GM10266 (cell line): ENCODE results near the gene CNGB1.
"Not testable (repeated sequence)": the region's sequence is repeated elsewhere in the genome, so short reads cannot be mapped to it uniquely, and the experiment has no call there.

Experiments
- DNase-seq: peaks from one replicate; pipeline ENCODE4 v3.0.0; 2012; ENCODE audit errors: extremely low spot score
- TF ChIP-seq, protein P1 (sequence below): IDR thresholded peaks from 2 replicates; pipeline ENCODE4 v1.5.1; 2012; ENCODE audit warnings: mild to moderate bottlenecking, low read depth; ENCODE audit not compliant: control insufficient read depth, insufficient read depth; ENCODE audit errors: missing control alignments

Gene CNGB1

DNA sequence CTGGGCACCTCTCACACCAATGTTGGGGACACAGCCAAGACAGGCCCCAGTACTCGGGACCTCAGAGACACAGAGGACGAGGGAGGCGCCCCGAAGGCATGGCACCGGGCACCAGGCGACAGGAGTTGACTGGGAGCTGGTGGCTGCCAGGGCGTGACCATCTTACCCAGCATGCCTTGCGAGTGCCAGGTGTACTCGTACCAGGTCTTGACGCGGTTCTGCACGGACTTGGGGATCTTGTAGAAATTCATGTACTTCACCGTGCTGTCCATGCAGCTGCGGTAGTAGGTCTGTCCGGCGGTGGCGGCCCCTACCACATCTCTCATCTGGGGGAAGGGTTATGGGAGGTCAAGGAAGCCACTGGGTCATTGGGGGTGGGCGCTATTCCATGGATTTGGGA is 67.3 kb downstream of the CNGB1 start:
- no peak for DNase-seq
- TF ChIP-seq, protein P1, sequence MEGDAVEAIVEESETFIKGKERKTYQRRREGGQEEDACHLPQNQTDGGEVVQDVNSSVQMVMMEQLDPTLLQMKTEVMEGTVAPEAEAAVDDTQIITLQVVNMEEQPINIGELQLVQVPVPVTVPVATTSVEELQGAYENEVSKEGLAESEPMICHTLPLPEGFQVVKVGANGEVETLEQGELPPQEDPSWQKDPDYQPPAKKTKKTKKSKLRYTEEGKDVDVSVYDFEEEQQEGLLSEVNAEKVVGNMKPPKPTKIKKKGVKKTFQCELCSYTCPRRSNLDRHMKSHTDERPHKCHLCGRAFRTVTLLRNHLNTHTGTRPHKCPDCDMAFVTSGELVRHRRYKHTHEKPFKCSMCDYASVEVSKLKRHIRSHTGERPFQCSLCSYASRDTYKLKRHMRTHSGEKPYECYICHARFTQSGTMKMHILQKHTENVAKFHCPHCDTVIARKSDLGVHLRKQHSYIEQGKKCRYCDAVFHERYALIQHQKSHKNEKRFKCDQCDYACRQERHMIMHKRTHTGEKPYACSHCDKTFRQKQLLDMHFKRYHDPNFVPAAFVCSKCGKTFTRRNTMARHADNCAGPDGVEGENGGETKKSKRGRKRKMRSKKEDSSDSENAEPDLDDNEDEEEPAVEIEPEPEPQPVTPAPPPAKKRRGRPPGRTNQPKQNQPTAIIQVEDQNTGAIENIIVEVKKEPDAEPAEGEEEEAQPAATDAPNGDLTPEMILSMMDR: no peak

DNA sequence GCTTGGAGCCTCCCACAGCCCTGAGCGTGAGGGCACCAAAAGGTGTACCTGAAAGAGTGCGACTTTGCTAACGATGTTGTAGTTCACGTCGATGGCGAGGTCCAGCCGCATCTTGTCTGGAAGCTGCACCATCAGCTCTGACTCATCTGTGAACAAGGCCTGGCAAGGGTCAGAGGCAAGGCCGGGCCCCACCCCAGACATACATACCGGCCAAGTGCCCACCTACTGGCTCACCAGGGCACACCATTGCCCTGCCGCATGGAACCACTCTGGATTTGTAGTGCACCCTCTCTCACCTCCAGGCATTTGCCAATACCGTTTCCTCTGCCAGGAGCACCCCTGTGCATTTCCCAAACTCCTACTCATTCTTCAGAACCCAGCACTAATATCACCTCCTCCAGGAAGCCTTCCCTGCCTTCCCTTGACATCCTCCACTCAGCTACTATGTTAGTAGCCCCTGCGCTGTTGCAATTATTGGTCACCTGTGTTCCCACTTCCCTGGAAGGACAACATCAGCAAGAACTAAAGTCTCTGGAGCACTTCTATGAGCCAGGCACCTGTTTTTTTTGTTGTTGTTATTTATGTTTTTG is 69.4 kb downstream of the CNGB1 start:
- no peak for DNase-seq
- TF ChIP-seq, protein P1: no peak

DNA sequence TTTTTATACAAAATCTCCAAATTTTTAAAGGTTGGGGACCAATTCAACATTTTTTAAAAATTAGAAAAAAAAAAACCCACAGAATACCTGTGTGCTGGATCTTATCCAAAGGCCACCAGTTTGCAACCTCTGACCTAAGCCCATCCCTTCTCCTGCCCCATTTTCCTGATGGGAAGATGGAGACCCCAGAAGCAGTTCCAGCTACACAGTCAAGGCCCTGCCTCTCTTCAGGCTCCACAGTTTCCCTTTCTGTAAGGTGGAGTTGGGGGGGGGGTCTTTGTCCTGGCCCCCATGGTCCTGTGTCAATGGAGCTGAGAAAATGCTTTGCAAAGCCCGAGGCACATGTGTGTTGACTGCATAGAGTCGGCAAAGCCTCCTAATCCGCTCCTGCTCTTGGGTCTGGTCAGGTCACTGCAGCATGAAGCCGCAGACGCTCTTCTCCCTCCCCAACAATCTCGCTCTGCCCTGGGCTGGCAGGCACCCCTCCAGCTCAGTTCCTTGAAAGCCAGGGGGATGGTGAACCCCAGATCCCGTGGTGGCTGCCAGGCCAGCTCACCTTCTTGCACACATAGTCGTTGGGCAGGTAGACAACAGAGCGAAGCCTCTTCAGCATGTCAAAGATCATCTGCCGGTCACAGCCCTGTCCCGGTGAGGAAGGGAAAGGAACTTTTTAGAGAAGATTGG is 70.0 kb downstream of the CNGB1 start:
- no peak for DNase-seq
- TF ChIP-seq, protein P1: no peak

DNA sequence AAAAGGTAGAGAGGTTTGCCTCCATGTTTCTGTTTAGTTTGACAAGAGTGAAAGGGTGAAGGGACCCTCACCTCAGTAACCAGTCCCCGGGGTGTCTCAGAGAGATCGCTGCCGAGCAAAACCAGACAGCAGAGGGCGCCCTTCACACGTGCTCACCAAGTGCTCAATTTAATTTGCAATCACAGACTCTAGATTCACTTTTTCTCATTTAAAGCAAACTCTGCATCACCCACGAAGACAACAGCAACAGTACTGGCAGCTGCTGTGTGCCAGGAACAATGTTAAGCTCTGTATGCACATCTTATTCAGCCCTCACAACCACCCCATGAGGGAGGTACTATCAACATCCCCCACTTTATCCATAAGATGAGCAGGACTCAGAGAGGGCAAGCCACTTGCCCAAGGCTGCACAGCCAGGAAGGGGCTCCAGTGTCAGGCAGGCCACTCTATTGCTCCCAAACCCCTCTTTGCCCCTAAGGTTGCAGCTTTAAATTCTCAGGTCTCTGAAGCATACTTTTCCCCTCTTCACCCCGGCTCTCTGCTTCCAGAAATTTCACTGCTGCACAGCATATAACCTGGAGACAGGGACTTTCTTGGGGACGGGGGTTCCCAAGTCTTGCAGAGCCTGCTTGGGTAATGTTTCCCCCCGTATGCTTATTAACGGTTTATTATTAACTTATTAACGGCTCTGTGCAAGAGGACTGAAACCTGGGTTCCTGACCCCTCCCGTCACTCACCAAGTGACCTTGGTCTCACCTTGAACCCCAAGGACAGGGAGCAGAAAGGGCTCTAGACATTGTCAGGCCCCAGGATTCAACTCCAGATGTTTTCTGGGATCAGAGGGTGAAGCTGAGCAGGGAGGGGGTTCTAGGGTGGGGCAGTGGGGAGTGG is 70.9 kb downstream of the CNGB1 start:
- TF ChIP-seq, protein P1: peak; percentile 84
- peak; percentile 74 for DNase-seq

DNA sequence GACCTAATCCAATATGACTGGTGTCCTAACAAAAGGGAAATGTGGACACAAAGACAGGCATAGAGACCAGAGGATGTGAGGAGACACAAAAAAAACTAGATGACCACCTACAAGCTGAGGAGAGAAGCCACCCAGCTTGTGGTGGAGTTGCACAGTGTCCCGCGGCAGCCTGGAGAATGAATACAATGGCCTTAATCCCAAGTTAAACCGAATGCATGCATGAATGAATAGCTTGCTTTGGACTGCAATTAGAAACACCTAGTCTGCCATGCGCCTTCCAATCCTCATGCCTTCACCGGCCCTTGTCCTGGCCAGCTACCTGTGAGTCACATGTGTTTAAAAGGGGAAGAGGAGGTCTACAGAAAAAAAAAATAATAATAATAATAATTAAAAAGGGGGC is 72.0 kb downstream of the CNGB1 start:
- TF ChIP-seq, protein P1: no peak
- DNase-seq: no peak

DNA sequence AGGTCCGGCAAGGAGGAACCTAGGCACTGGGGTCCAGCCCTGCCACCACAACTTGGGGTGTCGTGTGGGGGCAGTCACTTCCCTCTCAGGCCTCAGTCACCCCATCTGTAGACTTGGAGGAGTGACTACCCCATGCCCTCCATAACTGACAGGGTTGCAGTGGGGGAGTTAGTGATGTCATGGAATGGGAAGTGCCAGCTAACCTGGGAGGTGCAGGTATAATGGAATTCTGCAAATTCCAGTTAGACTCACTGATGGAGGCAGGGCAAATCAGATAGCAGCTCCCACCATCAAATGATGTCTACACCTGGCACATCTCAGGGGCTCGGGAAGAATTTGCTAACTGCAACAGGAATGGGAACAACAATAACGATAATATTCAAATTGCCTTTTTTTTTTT is 72.9 kb downstream of the CNGB1 start:
- no peak for DNase-seq
- TF ChIP-seq, protein P1: no peak

DNA sequence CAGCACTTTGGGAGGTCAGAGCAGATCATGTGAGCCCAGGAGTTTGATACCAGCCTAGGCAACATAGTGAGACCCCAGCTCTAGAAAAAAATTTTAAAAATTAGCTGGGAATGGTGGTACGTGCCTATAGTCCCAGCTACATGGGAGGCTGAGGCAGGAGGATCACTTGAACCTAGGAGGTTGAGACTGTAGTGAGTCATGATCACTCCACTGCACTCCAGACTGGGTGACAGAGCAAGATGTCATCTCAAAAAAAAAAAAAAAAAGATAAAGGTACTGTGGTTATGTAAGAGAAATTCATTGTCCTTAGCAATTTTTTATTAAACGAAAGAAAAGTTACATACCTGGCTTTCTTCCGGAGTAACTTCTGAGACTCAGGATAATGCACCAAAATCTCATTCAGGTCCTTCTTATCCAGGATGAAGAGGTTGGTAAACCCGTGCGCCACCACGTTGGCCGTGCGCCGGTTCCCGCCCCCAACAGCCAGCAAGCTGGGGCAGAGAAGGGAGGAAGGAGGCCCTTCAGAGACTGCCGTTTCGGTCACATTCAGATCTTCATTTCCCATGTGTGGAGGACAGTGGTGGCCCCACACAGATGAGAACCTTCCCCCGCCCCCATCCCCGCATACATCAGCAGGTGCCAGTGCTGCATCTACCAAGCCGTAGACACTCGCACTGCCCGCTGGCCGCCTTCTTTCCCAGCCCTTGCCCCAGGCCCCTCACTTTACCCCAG is 73.7 kb downstream of the CNGB1 start:
- TF ChIP-seq, protein P1: no peak

DNA sequence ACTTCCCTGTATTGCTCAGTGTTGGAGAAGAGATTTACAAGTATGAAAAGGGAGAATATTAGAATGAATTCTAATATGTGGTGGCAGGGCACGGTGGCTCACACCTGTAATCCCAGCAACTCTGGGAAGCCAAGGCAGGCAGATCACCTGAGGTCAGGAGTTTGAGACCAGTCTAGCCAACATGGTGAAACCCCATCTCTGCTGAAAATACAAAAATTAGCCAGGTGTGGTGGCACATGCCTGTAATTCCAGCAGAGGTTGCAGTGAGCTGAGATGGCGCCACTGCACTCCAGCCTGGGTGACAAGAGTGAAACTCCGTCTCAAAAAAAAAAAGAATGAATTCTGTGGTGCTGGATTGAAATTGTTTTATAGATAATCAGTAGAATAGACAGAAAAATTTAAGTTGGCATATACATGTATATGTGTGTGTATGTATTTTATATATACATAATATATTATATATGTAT is 75.8 kb downstream of the CNGB1 start:
- not testable (repeated sequence) for DNase-seq

More for the DNA sequence above, 73.7 kb downstream of the CNGB1 start:
- DNase-seq: no peak
